Gastroesophageal sphincter (tissue), 3 donors: ENCODE data around the gene SAT2.

Source experiments
- CTCF ChIP-seq, 4 experiments: fragments of 200-600 bp in 2 of 4; fragments of 450-650 bp in 2 of 4; sonication (generic) in 1 of 4; IDR thresholded peaks; one replicate each; pipeline ENCODE4 v1.5.1; 2017 to 2019; ENCODE audit warnings: antibody characterized with exemption in 4 of 4, mild to moderate bottlenecking in 2 of 4, moderate library complexity in 2 of 4
- EP300 ChIP-seq: sonication (generic); formaldehyde crosslinking; IDR thresholded peaks from one replicate; pipeline ENCODE4 v1.6.1; 2017; ENCODE audit warnings: antibody characterized with exemption, mild to moderate bottlenecking
- POLR2A ChIP-seq, 2 donors: fragments of 450-650 bp; IDR thresholded peaks; one replicate each; pipeline ENCODE4 v1.6.1; 2017; ENCODE audit warnings: antibody characterized with exemption in 2 of 2, mild to moderate bottlenecking in 2 of 2, moderate library complexity in 1 of 2
- POLR2AphosphoS5 ChIP-seq: sonication (generic); formaldehyde crosslinking; IDR thresholded peaks from one replicate; pipeline ENCODE4 v1.6.1; 2017; ENCODE audit warnings: antibody characterized with exemption

- TF ChIP-seq CTCF (IDR thresholded peaks at IDR 0.05) (no peak), POLR2A (IDR thresholded peaks at IDR 0.05) (no peak), EP300 (no peak), POLR2AphosphoS5 (no peak)
Measured at GRCh38 chr17:7580604-7581575, 46.7 kb downstream of the SAT2 start.
